ENCODE data around the gene RHOT2.
A peak's percentile ranks its signal among the peaks of the same experiment; 100 is the strongest.

RHOT2 gene

GRCh38 chr16:721765-722540 is 54.0 kb downstream of the RHOT2 start:
- 93% methylated on average over 46 of the region's 51 CpGs for WGBS
- H3K4me3 ChIP-seq (ENCODE audit: insufficient read depth in 1 of 2, low read depth in 1 of 2, low read length in 2 of 2), result peak overlapping the region; percentile 90
- no peak overlapping the region for H3K23ac ChIP-seq (ENCODE audit: low read length in 2 of 2)
- peaks cover 0 to 15% of the 10 kb centered on the region in 2 experiments for H3K27me3 ChIP-seq (ENCODE audit: control insufficient read depth in 1 of 2, insufficient read depth in 1 of 2, low read length in 2 of 2)
- no peak for DNase-seq
- H2AK5ac ChIP-seq (ENCODE audit: low read length, severe bottlenecking), result peak overlapping the region; percentile 13
- peaks cover 49% of the 10 kb centered on the region for H3K4me1 ChIP-seq (ENCODE audit: control insufficient read depth, insufficient read depth, low read depth, low read length)
- peak overlapping the region; percentile 32 for H2BK15ac ChIP-seq (ENCODE audit: low read depth, poor library complexity, severe bottlenecking)
- H2BK120ac ChIP-seq (ENCODE audit: low read depth, low read length), result no peak overlapping the region
- peak overlapping the region in 1 of 2 experiments; percentile 99 for H3K18ac ChIP-seq (ENCODE audit: low read depth in 1 of 2, low read length in 2 of 2)
- peak overlapping the region in 1 of 2 experiments; percentile 99 for H3K14ac ChIP-seq (ENCODE audit: low read length in 2 of 2)
- H3K4me2 ChIP-seq (ENCODE audit: low read length, poor library complexity, severe bottlenecking), result peak overlapping the region; percentile 97
- no peaks in the 10 kb centered on the region for H3K9me3 ChIP-seq (ENCODE audit: control insufficient read depth, low read length)
- peak overlapping the region; percentile 99 for H4K91ac ChIP-seq (ENCODE audit: low read length)
- peak overlapping the region; percentile 90 for H3K9ac ChIP-seq (ENCODE audit: low read length)
- H2BK5ac ChIP-seq (ENCODE audit: low read depth, low read length, poor library complexity, severe bottlenecking), result no peak overlapping the region
- peaks cover 0 to 39% of the 10 kb centered on the region in 2 experiments for H3K36me3 ChIP-seq (ENCODE audit: control insufficient read depth in 1 of 2, insufficient read depth in 2 of 2, low read depth in 1 of 2, low read length in 2 of 2)
- H3K79me1 ChIP-seq (replicated peaks; ENCODE audit: low read length, poor library complexity, severe bottlenecking), result peaks cover 23% of the 10 kb centered on the region
- peak overlapping the region; percentile 29 to 97 for H3K4ac ChIP-seq (ENCODE audit: low read depth in 1 of 2, low read length in 2 of 2)
- H2AFZ ChIP-seq (ENCODE audit: low read depth, low read length), result no peak overlapping the region
- no peak overlapping the region for H4K8ac ChIP-seq (ENCODE audit: low read length)
- no peak overlapping the region for H3K27ac ChIP-seq (ENCODE audit: low read length, poor library complexity, severe bottlenecking)
- H2BK12ac ChIP-seq (ENCODE audit: low read length in 2 of 2), result peak overlapping the region in 1 of 2 experiments; percentile 21

GRCh38 chr16:722835-723633 is 55.1 kb downstream of the RHOT2 start:
- Histone ChIP-seq H3K27ac (ENCODE audit: low read length, poor library complexity, severe bottlenecking) (no peak overlapping the region), H3K79me1 (replicated peaks; ENCODE audit: low read length, poor library complexity, severe bottlenecking) (peaks cover 22% of the 10 kb centered on the region), H2BK15ac (ENCODE audit: low read depth, poor library complexity, severe bottlenecking) (no peak overlapping the region), H3K4ac (ENCODE audit: low read depth in 1 of 2, low read length in 2 of 2) (no peak overlapping the region), H3K4me2 (ENCODE audit: low read length, poor library complexity, severe bottlenecking) (no peak overlapping the region), H2AFZ (ENCODE audit: low read depth, low read length) (no peak overlapping the region), H3K4me1 (ENCODE audit: control insufficient read depth, insufficient read depth, low read depth, low read length) (peaks cover 53% of the 10 kb centered on the region), H3K18ac (ENCODE audit: low read depth in 1 of 2, low read length in 2 of 2) (no peak overlapping the region), H3K23ac (ENCODE audit: low read length in 2 of 2) (no peak overlapping the region), H3K36me3 (ENCODE audit: control insufficient read depth in 1 of 2, insufficient read depth in 2 of 2, low read depth in 1 of 2, low read length in 2 of 2) (peaks cover 0 to 30% of the 10 kb centered on the region in 2 experiments), H2AK5ac (ENCODE audit: low read length, severe bottlenecking) (no peak overlapping the region), H4K91ac (ENCODE audit: low read length) (no peak overlapping the region), H3K4me3 (ENCODE audit: insufficient read depth in 1 of 2, low read depth in 1 of 2, low read length in 2 of 2) (no peak overlapping the region), H3K9me3 (ENCODE audit: control insufficient read depth, low read length) (no peaks in the 10 kb centered on the region), H3K27me3 (ENCODE audit: control insufficient read depth in 1 of 2, insufficient read depth in 1 of 2, low read length in 2 of 2) (peaks cover 0 to 19% of the 10 kb centered on the region in 2 experiments), H2BK5ac (ENCODE audit: low read depth, low read length, poor library complexity, severe bottlenecking) (no peak overlapping the region), H3K9ac (ENCODE audit: low read length) (no peak overlapping the region), H3K14ac (ENCODE audit: low read length in 2 of 2) (no peak overlapping the region), H4K8ac (ENCODE audit: low read length) (no peak overlapping the region), H2BK120ac (ENCODE audit: low read depth, low read length) (no peak overlapping the region), H2BK12ac (ENCODE audit: low read length in 2 of 2) (no peak overlapping the region)
- WGBS, result 95% methylated on average over 22 of the region's 24 CpGs
- DNase-seq, result no peak

GRCh38 chr16:723695-724094 is 55.8 kb downstream of the RHOT2 start:
- H3K36me3 ChIP-seq (ENCODE audit: control insufficient read depth in 1 of 2, insufficient read depth in 2 of 2, low read depth in 1 of 2, low read length in 2 of 2), result peaks cover 0 to 24% of the 10 kb centered on the region in 2 experiments
- no peak for DNase-seq
- no peak overlapping the region for H2BK5ac ChIP-seq (ENCODE audit: low read depth, low read length, poor library complexity, severe bottlenecking)
- no peak overlapping the region for H3K4me3 ChIP-seq (ENCODE audit: insufficient read depth in 1 of 2, low read depth in 1 of 2, low read length in 2 of 2)
- H3K14ac ChIP-seq (ENCODE audit: low read length in 2 of 2), result no peak overlapping the region
- H3K27me3 ChIP-seq (ENCODE audit: control insufficient read depth in 1 of 2, insufficient read depth in 1 of 2, low read length in 2 of 2), result peaks cover 0 to 19% of the 10 kb centered on the region in 2 experiments
- H3K23ac ChIP-seq (ENCODE audit: low read length in 2 of 2), result no peak overlapping the region
- H3K4me1 ChIP-seq (ENCODE audit: control insufficient read depth, insufficient read depth, low read depth, low read length), result peaks cover 57% of the 10 kb centered on the region
- no peak overlapping the region for H3K4me2 ChIP-seq (ENCODE audit: low read length, poor library complexity, severe bottlenecking)
- no peak overlapping the region for H4K91ac ChIP-seq (ENCODE audit: low read length)
- H3K9me3 ChIP-seq (ENCODE audit: control insufficient read depth, low read length), result no peaks in the 10 kb centered on the region
- H3K4ac ChIP-seq (ENCODE audit: low read depth in 1 of 2, low read length in 2 of 2), result no peak overlapping the region
- H2BK120ac ChIP-seq (ENCODE audit: low read depth, low read length), result no peak overlapping the region
- no peak overlapping the region for H2BK12ac ChIP-seq (ENCODE audit: low read length in 2 of 2)
- H2AFZ ChIP-seq (ENCODE audit: low read depth, low read length), result no peak overlapping the region
- no peak overlapping the region for H2AK5ac ChIP-seq (ENCODE audit: low read length, severe bottlenecking)
- no peak overlapping the region for H2BK15ac ChIP-seq (ENCODE audit: low read depth, poor library complexity, severe bottlenecking)
- no peak overlapping the region for H4K8ac ChIP-seq (ENCODE audit: low read length)
- no peak overlapping the region for H3K9ac ChIP-seq (ENCODE audit: low read length)
- H3K27ac ChIP-seq (ENCODE audit: low read length, poor library complexity, severe bottlenecking), result no peak overlapping the region
- WGBS, result 93% methylated on average over 9 of the region's 9 CpGs
- peaks cover 16% of the 10 kb centered on the region for H3K79me1 ChIP-seq (replicated peaks; ENCODE audit: low read length, poor library complexity, severe bottlenecking)
- no peak overlapping the region for H3K18ac ChIP-seq (ENCODE audit: low read depth in 1 of 2, low read length in 2 of 2)

Measured in mesenchymal stem cell (in vitro differentiated cells and primary cell).